C4-2B (cell line): ENCODE results near the gene CDK17.

Experiments used
- CTCF ChIP-seq: fragments of 450-650 bp; conservative IDR thresholded peaks from 2 replicates; pipeline ENCODE4 v1.5.1; 2017; ENCODE audit warnings: mild to moderate bottlenecking
- ZFX ChIP-seq: fragments of 450-650 bp; IDR thresholded peaks from 2 replicates; pipeline ENCODE4 v1.6.1; 2017

GRCh38 chr12:96336489-96336888 is 63.8 kb downstream of the CDK17 start:
- TF ChIP-seq ZFX: no peak
- no peak for TF ChIP-seq CTCF
